WERI-Rb-1 (cell line): ENCODE results near the gene CLDN2.

Experiments used
- DNase-seq: peaks from one replicate; pipeline ENCODE4 v3.0.0-alpha.2; 2020
- H3K27ac ChIP-seq: fragments of 250-450 bp; sonication (Bioruptor Pico); 2 replicates; pipeline ENCODE4 v1.5.1; 2020; ENCODE audit warnings: mild to moderate bottlenecking, moderate library complexity
- H3K27me3 ChIP-seq: fragments of 250-450 bp; sonication (Bioruptor Pico); 2 replicates; pipeline ENCODE4 v1.5.1; 2021; ENCODE audit warnings: mild to moderate bottlenecking, low read depth, moderate library complexity; ENCODE audit not compliant: insufficient read depth, severe bottlenecking
- H3K36me3 ChIP-seq: fragments of 250-450 bp; sonication (Bioruptor Pico); 2 replicates; pipeline ENCODE4 v1.5.1; 2020; ENCODE audit warnings: mild to moderate bottlenecking, moderate library complexity
- H3K4me3 ChIP-seq: 2 replicates; pipeline ENCODE4 v1.5.1; 2011; ENCODE audit warnings: low read depth, mild to moderate bottlenecking, control low read depth, low read length
- H3K9me3 ChIP-seq: fragments of 250-450 bp; sonication (Bioruptor Pico); 2 replicates; pipeline ENCODE4 v1.5.1; 2021; ENCODE audit warnings: mild to moderate bottlenecking, moderate library complexity; ENCODE audit not compliant: severe bottlenecking
- TF ChIP-seq, protein P1 (sequence below): IDR thresholded peaks from 2 replicates; pipeline ENCODE4 v1.5.1; 2011; ENCODE audit warnings: low read depth, mild to moderate bottlenecking, control low read depth, inconsistent platforms, low read length

CLDN2 gene

DNA sequence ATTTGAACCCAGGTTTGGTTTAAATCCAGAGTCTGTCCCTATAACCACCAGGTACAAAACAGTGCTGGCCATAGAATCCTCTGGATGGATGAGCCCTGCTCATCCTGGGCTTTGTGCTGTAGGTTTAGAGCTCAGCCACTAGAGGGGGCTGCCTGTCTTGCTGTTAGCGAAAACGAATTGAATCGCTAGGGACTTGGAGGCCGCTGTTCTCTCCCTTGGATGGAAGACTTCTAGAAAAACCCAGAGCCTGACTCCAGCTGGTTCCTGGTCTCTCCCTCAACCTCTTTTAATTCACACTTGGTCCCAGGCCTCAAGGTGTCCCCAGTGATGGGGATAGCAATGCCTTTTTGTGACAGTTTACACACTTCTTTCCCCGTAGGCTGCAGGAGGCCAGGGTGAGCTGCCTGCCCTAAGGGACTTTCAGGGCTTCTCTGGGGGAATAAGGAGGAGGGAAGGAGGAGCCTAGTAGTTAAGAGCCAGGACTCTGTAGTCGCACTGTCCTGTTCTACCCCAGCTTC, 25.8 kb upstream of the CLDN2 start:
- Histone ChIP-seq H3K27me3 (peaks cover 48% of the 10 kb centered on the region), H3K36me3 (no peaks in the 10 kb centered on the region), H3K4me3 (no peak overlapping the region), H3K9me3 (no peaks in the 10 kb centered on the region), H3K27ac (no peak overlapping the region)
- TF ChIP-seq, protein P1, sequence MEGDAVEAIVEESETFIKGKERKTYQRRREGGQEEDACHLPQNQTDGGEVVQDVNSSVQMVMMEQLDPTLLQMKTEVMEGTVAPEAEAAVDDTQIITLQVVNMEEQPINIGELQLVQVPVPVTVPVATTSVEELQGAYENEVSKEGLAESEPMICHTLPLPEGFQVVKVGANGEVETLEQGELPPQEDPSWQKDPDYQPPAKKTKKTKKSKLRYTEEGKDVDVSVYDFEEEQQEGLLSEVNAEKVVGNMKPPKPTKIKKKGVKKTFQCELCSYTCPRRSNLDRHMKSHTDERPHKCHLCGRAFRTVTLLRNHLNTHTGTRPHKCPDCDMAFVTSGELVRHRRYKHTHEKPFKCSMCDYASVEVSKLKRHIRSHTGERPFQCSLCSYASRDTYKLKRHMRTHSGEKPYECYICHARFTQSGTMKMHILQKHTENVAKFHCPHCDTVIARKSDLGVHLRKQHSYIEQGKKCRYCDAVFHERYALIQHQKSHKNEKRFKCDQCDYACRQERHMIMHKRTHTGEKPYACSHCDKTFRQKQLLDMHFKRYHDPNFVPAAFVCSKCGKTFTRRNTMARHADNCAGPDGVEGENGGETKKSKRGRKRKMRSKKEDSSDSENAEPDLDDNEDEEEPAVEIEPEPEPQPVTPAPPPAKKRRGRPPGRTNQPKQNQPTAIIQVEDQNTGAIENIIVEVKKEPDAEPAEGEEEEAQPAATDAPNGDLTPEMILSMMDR: peak; percentile 91
- peak; percentile 68 for DNase-seq

DNA sequence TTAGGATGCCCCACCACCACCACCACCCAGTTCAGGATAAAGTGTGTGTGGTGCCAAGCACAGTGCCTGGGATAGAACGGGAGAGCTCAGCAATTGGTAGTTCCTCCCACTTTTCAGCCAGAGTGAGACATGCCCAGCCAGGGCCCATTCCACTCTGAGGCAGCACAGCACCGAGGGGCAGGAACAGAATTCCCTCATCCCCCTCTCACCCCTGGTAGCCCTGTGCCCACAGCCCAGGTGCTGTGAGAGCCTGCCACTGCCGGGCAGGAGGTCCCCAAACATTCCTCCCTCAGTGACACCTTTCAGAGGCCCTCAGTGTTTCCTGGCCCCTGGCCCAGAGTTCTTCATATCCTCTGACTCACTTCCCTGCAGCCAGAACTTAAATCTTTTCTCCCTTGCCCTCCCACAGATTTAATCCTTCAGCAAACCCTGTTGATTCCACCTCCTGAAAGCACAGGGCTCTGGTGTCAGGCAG, 25.2 kb upstream of the CLDN2 start:
- no peak overlapping the region for H3K27ac ChIP-seq
- H3K36me3 ChIP-seq: no peaks in the 10 kb centered on the region
- H3K4me3 ChIP-seq: no peak overlapping the region
- TF ChIP-seq, protein P1: no peak
- H3K9me3 ChIP-seq: no peaks in the 10 kb centered on the region
- DNase-seq: no peak
- peaks cover 44% of the 10 kb centered on the region for H3K27me3 ChIP-seq

DNA sequence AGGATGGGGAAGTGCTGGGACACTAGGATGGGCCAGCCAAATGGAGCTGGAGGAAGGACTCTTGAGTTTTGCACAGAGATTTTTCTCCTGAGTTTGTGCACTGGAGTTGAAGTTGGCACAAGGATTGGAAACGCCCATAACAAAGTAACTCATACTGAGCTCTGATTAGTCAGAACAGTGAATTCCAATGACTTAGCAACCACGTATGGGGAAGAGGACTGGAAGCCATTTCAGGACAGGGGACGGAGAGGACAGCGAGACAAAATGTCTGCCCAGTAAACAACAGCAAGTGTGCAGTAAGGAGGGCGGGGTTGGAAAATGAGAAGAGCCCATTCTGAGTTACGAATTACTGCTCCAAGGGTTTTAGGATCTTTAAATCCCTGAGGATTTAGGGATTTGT, 22.9 kb upstream of the CLDN2 start:
- Histone ChIP-seq H3K27ac (no peak overlapping the region), H3K27me3 (peaks cover 24% of the 10 kb centered on the region), H3K4me3 (no peak overlapping the region), H3K36me3 (no peaks in the 10 kb centered on the region), H3K9me3 (no peaks in the 10 kb centered on the region)
- DNase-seq: peak; percentile 41
- TF ChIP-seq, protein P1: no peak

DNA sequence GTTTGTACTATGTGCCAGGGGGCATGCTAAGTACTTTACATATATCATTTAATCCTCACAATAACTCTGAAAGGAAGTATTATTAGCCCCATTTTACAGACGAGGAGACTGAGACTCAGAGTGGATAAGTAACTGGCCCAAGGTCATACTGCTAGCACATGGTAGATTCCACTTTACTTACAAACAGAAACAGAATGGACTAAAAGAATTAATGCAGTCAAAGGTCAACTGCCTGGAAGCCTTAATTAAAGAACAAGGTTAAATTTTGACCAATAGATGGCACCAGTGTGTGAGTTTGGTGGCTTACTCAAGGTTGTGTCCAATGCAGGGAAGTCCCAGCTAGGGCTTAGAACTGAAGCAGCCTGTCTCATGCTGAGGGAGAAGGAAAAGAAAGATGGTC, 21.7 kb upstream of the CLDN2 start:
- H3K9me3 ChIP-seq: no peaks in the 10 kb centered on the region
- no peaks in the 10 kb centered on the region for H3K36me3 ChIP-seq
- H3K4me3 ChIP-seq: no peak overlapping the region
- TF ChIP-seq, protein P1: peak; percentile 49
- H3K27ac ChIP-seq: no peak overlapping the region
- DNase-seq: peak; percentile 24
- H3K27me3 ChIP-seq: peaks cover 16% of the 10 kb centered on the region

DNA sequence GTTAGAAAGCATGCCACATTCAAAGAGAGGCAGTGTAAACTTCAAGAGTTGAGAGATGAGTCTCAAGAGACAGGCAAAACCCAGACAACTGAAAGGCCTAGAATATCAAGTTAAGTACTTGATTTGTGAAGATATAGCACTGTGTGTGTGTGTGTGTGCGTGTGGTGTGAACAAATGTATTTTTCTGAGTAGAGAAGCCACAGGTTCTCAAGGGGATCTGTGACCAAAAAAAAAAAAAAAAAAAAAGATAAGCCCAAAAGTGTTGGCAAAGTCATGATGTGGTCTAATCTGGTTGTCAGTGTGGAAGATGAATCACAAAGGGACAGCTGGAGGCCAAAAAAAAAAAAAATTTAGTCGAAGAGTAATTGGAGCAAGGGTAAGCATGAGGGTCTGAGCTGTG, 20.9 kb upstream of the CLDN2 start:
- H3K27me3 ChIP-seq: peaks cover 11% of the 10 kb centered on the region
- H3K4me3 ChIP-seq: no peak overlapping the region
- H3K9me3 ChIP-seq: no peaks in the 10 kb centered on the region
- H3K27ac ChIP-seq: no peak overlapping the region
- no peaks in the 10 kb centered on the region for H3K36me3 ChIP-seq
- DNase-seq: no peak
- TF ChIP-seq, protein P1: no peak

DNA sequence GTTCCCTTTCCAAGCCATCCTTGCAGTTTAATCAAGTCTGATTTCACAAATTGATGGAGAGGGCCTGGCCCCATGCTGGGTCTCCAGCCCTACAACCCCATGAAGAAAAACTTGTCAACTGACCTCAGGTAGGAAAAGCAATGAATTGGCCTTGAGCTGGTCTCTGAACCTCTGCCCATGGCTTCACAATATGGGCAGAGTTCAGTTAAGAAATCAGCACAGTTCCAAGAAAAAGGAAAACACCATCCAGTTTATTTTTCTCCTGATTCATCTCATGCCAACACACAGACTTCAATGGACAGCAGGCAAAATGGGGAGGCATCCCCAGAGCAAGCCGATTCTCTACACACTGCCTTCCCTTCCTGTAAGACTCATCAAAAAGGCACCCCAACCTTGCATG, 20.4 kb upstream of the CLDN2 start:
- TF ChIP-seq, protein P1: no peak
- DNase-seq: no peak
- H3K27ac ChIP-seq: no peak overlapping the region
- peaks cover 11% of the 10 kb centered on the region for H3K27me3 ChIP-seq
- H3K4me3 ChIP-seq: no peak overlapping the region
- H3K36me3 ChIP-seq: no peaks in the 10 kb centered on the region
- no peaks in the 10 kb centered on the region for H3K9me3 ChIP-seq
